ENCODE data around the gene CDK17.
"Not testable (repeated sequence)": the region's sequence is repeated elsewhere in the genome, so short reads cannot be mapped to it uniquely, and the experiment has no call there.

CDK17 gene

GRCh38 chr12:96321941-96322340 is 78.3 kb downstream of the CDK17 start:
- Mint-ChIP-seq H3K4me1 (no peaks in the 10 kb centered on the region), H3K4me3 (no peak overlapping the region), H3K27ac (no peak overlapping the region), H3K9me3 (peaks cover 27% of the 10 kb centered on the region), H3K27me3 (ENCODE audit: low read depth) (no peaks in the 10 kb centered on the region), H3K36me3 (ENCODE audit: low read depth) (peaks cover 54% of the 10 kb centered on the region)
- TF ChIP-seq CTCF (IDR thresholded peaks at IDR 0.05; ENCODE audit: unreplicated experiment in 3 of 3): no peak

- H3K27ac Mint-ChIP-seq; H3K4me3 Mint-ChIP-seq; H3K4me1 Mint-ChIP-seq; H3K27me3 Mint-ChIP-seq (ENCODE audit: low read depth): not testable (repeated sequence)
- peaks cover 36% of the 10 kb centered on the region for H3K36me3 Mint-ChIP-seq (ENCODE audit: low read depth)
- H3K9me3 Mint-ChIP-seq: peaks cover 14% of the 10 kb centered on the region
Observed at GRCh38 chr12:96317801-96318200, 82.4 kb downstream of the CDK17 start.

DNA sequence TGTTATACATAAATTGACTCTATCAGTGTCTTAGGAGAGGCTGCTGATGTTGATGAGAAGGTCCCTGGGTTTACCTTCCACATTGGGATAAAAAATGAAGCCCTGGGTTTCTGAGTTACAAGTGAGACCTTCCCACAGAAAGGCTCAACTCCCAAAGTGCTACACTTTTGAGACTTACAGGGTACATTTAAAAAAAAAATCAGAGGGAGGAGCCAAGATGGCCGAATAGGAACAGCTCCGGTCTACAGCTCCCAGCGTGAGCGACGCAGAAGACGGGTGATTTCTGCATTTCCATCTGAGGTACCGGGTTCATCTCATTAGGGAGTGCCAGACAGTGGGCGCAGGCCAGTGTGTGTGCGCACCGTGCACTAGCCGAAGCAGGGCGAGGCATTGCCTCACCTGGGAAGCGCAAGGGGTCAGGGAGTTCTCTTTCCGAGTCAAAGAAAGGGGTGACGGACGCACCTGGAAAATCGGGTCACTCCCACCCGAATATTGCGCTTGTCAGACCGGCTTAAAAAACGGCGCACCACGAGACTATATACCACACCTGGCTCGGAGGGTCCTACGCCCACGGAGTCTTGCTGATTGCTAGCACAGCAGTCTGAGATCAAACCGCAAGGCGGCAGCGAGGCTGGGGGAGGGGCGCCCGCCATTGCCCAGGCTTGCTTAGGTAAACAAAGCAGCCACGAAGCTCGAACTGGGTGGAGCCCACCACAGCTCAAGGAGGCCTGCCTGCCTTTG is 84.3 kb downstream of the CDK17 start:
- not testable (repeated sequence) for H3K4me1 Mint-ChIP-seq

DNA sequence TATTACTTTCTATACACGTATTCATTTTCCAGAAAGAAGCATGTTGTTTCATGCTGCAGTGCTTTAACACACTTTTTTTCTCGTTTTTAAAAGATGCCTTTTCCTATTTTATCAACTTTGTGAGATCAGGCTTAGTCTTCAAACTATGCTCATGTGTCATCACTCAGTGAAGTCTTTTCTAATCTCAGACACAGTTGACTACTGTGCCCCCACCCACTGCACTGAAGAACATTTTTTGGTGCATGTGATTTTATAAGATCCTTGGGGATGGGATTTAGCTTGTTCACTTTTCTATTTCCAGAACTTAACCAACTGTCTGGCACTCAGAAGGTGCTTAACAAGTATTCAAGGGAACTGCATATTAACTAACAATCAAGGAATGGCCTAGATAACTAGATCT is 85.5 kb downstream of the CDK17 start:
- TF ChIP-seq CTCF (IDR thresholded peaks at IDR 0.05; ENCODE audit: unreplicated experiment in 3 of 3): no peak
- Mint-ChIP-seq H3K4me3 (peak overlapping the region; percentile 40 to 70 (median 66)), H3K36me3 (ENCODE audit: low read depth) (peaks cover 37% of the 10 kb centered on the region), H3K27ac (peak overlapping the region in 1 of 3 experiments; percentile 27), H3K4me1 (peaks cover 9% of the 10 kb centered on the region), H3K9me3 (peaks cover 7% of the 10 kb centered on the region), H3K27me3 (ENCODE audit: low read depth) (no peaks in the 10 kb centered on the region)

More for the DNA sequence above, 84.3 kb downstream of the CDK17 start:
- not testable (repeated sequence) for H3K9me3 Mint-ChIP-seq; H3K27me3 Mint-ChIP-seq (ENCODE audit: low read depth)
- Mint-ChIP-seq H3K36me3 (ENCODE audit: low read depth) (peaks cover 32% of the 10 kb centered on the region), H3K4me3 (peak overlapping the region; percentile 93), H3K27ac (peak overlapping the region; percentile 97 to 99 (median 98))

DNA sequence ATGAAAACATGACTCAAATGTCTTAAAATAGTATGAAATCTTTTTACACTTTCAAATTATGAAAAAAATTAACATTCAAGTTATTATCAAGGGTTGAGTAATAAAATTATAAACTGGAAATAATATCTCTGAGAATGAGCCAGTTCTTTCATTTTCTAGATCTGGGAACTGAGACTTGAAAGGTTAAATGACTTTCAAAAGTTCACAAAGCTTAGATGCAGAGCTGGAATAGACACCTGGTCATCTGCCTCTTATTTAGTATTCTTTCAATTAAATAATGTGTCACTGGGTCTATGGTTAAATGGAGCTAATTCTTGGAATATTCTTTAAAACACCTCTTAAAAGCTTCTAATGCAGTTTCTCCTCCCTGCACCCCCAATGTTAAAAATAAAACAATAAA is 86.6 kb downstream of the CDK17 start:
- Mint-ChIP-seq H3K36me3 (ENCODE audit: low read depth) (peaks cover 44% of the 10 kb centered on the region), H3K27ac (no peak overlapping the region), H3K4me1 (peaks cover 9% of the 10 kb centered on the region), H3K27me3 (ENCODE audit: low read depth) (no peaks in the 10 kb centered on the region), H3K4me3 (no peak overlapping the region), H3K9me3 (peaks cover 7% of the 10 kb centered on the region)
- TF ChIP-seq CTCF (IDR thresholded peaks at IDR 0.05; ENCODE audit: unreplicated experiment in 3 of 3): no peak

DNA sequence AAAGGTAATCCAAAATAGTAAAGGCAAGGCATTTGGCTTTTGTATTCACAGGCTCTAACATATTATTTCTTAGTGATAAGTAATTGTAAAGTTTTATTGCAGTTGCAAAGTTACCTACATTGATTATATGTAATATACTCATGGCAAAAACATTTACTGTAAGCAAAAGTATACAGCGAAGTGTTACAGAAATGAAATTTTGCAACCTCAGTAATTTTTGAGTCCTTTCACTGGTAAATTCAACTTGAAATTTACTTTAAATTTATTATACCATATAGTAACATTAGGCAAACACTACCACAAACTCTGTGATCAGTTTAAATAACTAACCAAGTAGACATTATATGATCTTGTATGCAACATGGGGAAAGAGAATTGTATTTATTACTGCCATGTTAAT is 89.0 kb downstream of the CDK17 start:
- Mint-ChIP-seq H3K4me1 (peaks cover 9% of the 10 kb centered on the region), H3K27me3 (ENCODE audit: low read depth) (no peaks in the 10 kb centered on the region), H3K27ac (no peak overlapping the region), H3K9me3 (peaks cover 4% of the 10 kb centered on the region), H3K4me3 (no peak overlapping the region), H3K36me3 (ENCODE audit: low read depth) (peaks cover 43% of the 10 kb centered on the region)
- TF ChIP-seq CTCF (IDR thresholded peaks at IDR 0.05; ENCODE audit: unreplicated experiment in 3 of 3): no peak

DNA sequence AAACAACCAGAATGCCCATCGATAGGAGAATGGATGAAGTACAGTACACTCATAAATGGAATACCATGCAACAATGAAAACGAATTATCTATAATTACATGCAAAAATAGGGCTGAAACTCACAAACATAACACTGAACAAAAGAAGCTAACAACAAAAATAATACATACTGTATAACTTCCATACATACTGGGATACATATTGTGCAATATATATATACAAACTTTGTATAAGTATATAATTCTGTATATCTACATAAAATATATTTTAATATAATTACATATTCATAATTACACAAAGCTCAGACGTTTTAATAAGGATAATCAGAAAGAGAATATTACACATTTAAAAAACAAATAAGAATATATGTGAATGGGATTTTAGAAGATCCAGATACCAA is 90.2 kb downstream of the CDK17 start:
- no peaks in the 10 kb centered on the region for H3K27me3 Mint-ChIP-seq (ENCODE audit: low read depth)
- H3K36me3 Mint-ChIP-seq (ENCODE audit: low read depth): peaks cover 46% of the 10 kb centered on the region
- H3K9me3 Mint-ChIP-seq: no peaks in the 10 kb centered on the region
- no peak for TF ChIP-seq CTCF (IDR thresholded peaks at IDR 0.05; ENCODE audit: unreplicated experiment in 3 of 3)
- H3K27ac Mint-ChIP-seq: no peak overlapping the region
- peaks cover 4% of the 10 kb centered on the region for H3K4me1 Mint-ChIP-seq
- H3K4me3 Mint-ChIP-seq: no peak overlapping the region

All from nephron (organoid).